ENCODE results near the gene ATP6V1F. TPM values are rescaled to one million over a fixed set of nuclear protein-coding genes. Genes with fewer than 3 reads are reported as not detected.
A peak's percentile ranks its signal among the peaks of the same experiment; 100 is the strongest.

Gene ATP6V1F
- total and polyA plus RNA-seq, 7 experiments from 2014 or later = 58.4 to 340 (median 101) TPM

DNA sequence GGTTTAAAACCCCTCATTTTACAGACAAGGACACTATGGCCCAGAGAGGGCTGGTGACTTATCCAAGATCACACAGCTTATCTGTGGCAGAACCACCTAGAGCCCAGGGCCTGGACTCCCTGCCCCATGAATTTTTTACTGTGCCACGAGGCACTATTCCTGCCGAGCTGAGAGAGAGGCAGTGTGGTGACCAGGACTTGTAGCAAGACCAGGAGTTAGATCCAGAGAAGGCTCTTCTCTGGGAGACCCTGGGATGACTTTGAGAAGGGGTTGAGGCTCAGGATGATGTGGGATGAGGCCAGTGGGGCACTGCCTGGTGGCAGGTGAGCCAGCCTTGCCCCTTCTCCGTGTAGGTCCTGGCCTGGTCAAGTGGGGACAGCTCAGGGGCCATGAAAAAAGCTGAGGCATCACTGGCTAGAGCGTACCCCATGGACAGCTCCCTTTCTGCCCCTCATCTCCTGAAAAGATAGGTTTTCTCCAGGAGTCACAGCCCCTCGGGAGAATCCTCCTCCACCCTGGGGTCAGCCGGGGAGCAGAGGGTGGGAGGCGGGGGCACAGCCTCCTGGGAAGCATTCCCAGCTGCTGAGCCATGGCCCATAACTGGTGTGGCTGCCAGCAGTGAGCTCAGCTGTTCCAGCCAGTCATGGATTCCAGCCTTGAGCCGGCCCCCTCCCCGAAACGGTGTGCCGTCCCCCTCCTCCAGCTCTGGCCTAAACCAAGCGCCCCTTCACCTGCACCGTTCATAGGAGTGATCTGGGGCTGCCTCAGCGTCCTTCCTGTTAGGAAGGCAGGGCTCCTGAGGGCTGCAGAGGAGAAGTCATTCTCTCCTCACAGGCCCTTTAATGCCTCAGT, 26.6 kb upstream of the ATP6V1F start:
- no peak overlapping the region for H3K4me3 Mint-ChIP-seq
- intact Hi-C loops (cut with micrococcal nuclease) = no loop called here
- peaks cover 0 to 27% (median 0%) of the 10 kb centered on the region in 5 donors for H3K27me3 Mint-ChIP-seq
- H3K36me3 Mint-ChIP-seq = no peaks in the 10 kb centered on the region
- CTCF ChIA-PET = no interaction called here
- POLR2A ChIA-PET = no interaction called here
- ATAC-seq = no peak
- no peaks in the 10 kb centered on the region for H3K36me3 ChIP-seq (ENCODE audit: control insufficient read depth in 2 of 3, insufficient read depth in 3 of 3, low read length in 3 of 3)
- no peak overlapping the region for H3K27ac Mint-ChIP-seq
- peaks cover 0 to 4% (median 0%) of the 10 kb centered on the region in 7 donors for H3K4me1 Mint-ChIP-seq
- H3K27me3 ChIP-seq (ENCODE audit: control insufficient read depth in 2 of 2, insufficient read depth in 2 of 2, low read length in 2 of 2) = no peaks in the 10 kb centered on the region
- DNase-seq = no peak
- H3K27ac ChIP-seq (ENCODE audit: low read depth, low read length) = no peak overlapping the region
- no peak overlapping the region for H3K4me3 ChIP-seq (ENCODE audit: low read length)
- H3K4me1 ChIP-seq (ENCODE audit: control insufficient read depth in 2 of 2, insufficient read depth in 2 of 2, low read length in 2 of 2) = no peaks in the 10 kb centered on the region
- no peaks in the 10 kb centered on the region for H3K9me3 ChIP-seq (ENCODE audit: control insufficient read depth in 2 of 3, low read length in 3 of 3)
- no peaks in the 10 kb centered on the region for H3K9me3 Mint-ChIP-seq

DNA sequence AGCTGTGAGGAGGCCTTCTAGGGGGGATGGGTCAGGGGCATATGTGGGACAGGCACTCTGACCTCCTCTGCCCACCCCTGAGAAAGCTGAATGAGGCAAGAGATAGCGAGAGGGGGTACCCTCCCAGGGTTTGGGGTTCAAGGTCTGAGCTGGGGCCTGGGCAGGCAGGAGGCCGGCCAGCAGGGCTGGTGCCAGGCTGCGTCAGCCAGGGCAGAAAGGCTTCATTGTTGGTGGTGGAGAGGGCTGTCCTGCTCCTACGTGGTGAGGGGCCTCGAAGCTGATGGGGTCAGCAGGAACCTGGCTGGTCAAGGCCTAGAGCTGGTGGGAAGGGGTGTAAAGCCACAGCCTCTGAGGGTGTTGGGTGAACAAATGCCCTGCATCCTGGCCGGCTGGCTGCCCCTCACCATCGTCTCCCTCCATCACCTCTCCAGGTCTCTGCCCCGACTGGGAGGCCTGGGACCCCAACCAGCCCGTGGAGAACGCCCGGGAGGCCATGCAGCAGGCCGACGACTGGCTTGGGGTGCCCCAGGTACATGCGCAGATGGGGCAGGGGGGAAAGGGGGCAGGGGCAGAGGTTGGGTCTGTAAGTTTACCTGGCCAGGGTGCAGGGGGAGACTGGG, 25.8 kb upstream of the ATP6V1F start:
- H3K27me3 Mint-ChIP-seq = peaks cover 0 to 19% (median 0%) of the 10 kb centered on the region in 5 donors
- no peaks in the 10 kb centered on the region for H3K4me1 Mint-ChIP-seq
- Histone ChIP-seq H3K27ac (ENCODE audit: low read depth, low read length) (no peak overlapping the region), H3K4me3 (ENCODE audit: low read length) (no peak overlapping the region), H3K27me3 (ENCODE audit: control insufficient read depth in 2 of 2, insufficient read depth in 2 of 2, low read length in 2 of 2) (no peaks in the 10 kb centered on the region), H3K9me3 (ENCODE audit: control insufficient read depth in 2 of 3, low read length in 3 of 3) (no peaks in the 10 kb centered on the region), H3K36me3 (ENCODE audit: control insufficient read depth in 2 of 3, insufficient read depth in 3 of 3, low read length in 3 of 3) (no peaks in the 10 kb centered on the region), H3K4me1 (ENCODE audit: control insufficient read depth in 2 of 2, insufficient read depth in 2 of 2, low read length in 2 of 2) (no peaks in the 10 kb centered on the region)
- intact Hi-C loops (cut with micrococcal nuclease) = no loop called here
- H3K36me3 Mint-ChIP-seq = no peaks in the 10 kb centered on the region
- ATAC-seq (no peak), DNase-seq (no peak)
- H3K4me3 Mint-ChIP-seq = no peak overlapping the region
- CTCF ChIA-PET = no interaction called here
- no peaks in the 10 kb centered on the region for H3K9me3 Mint-ChIP-seq
- no peak overlapping the region for H3K27ac Mint-ChIP-seq
- POLR2A ChIA-PET = no interaction called here

DNA sequence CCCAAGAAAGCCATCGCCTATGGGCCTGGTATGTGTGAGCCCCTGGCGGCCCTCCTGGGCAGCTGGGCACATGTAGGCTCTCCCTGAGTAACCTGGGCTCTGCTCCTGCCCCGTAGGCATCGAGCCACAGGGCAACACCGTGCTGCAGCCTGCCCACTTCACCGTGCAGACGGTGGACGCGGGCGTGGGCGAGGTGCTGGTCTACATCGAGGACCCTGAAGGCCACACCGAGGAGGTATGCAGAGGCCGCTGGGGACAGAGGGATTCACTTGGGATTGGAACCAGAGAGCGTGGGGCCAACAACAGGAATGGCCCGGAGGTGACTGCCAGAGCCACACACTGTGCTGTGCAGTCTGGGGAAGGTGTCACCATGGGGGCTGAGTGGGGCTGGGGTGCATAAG, 25.1 kb upstream of the ATP6V1F start:
- H3K4me1 Mint-ChIP-seq = peaks cover 0 to 2% (median 0%) of the 10 kb centered on the region in 7 donors
- intact Hi-C loops (cut with micrococcal nuclease) = no loop called here
- H3K9me3 Mint-ChIP-seq = no peaks in the 10 kb centered on the region
- no peaks in the 10 kb centered on the region for H3K36me3 ChIP-seq (ENCODE audit: control insufficient read depth in 2 of 3, insufficient read depth in 3 of 3, low read length in 3 of 3)
- H3K27ac Mint-ChIP-seq = peak overlapping the region in 1 of 9 donors; percentile 47
- no peaks in the 10 kb centered on the region for H3K27me3 ChIP-seq (ENCODE audit: control insufficient read depth in 2 of 2, insufficient read depth in 2 of 2, low read length in 2 of 2)
- H3K9me3 ChIP-seq (ENCODE audit: control insufficient read depth in 2 of 3, low read length in 3 of 3) = no peaks in the 10 kb centered on the region
- no peaks in the 10 kb centered on the region for H3K4me1 ChIP-seq (ENCODE audit: control insufficient read depth in 2 of 2, insufficient read depth in 2 of 2, low read length in 2 of 2)
- no peak for DNase-seq
- peaks cover 0 to 14% (median 0%) of the 10 kb centered on the region in 5 donors for H3K27me3 Mint-ChIP-seq
- ATAC-seq = no peak
- no peak overlapping the region for H3K27ac ChIP-seq (ENCODE audit: low read depth, low read length)
- POLR2A ChIA-PET = no interaction called here
- no peak overlapping the region for H3K4me3 ChIP-seq (ENCODE audit: low read length)
- H3K36me3 Mint-ChIP-seq = no peaks in the 10 kb centered on the region
- CTCF ChIA-PET = no interaction called here
- H3K4me3 Mint-ChIP-seq = no peak overlapping the region

DNA sequence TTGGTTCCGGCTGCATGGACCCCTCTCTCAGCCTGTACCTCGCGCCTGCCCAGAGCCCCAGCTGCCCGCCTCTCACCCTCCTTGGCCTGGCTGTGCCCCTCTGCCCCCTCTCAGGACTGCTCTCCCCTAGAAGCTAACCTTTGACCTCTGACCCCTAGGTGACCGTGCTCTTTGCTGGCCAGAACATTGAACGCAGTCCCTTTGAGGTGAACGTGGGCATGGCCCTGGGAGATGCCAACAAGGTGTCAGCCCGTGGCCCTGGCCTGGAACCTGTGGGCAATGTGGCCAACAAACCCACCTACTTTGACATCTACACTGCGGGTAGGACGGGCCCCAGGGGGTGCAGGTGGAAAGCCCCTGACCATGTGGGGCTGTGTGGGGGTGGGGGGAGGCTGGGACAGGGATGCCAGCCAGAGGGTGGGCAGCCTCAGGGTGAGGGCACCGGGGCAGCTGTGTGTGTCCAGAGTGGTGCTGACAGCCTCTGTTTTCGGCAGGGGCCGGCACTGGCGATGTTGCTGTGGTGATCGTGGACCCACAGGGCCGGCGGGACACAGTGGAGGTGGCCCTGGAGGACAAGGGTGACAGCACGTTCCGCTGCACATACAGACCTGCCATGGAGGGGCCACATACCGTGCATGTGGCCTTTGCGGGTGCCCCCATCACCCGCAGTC, 24.4 kb upstream of the ATP6V1F start:
- Histone ChIP-seq H3K9me3 (ENCODE audit: control insufficient read depth in 2 of 3, low read length in 3 of 3) (no peaks in the 10 kb centered on the region), H3K27ac (ENCODE audit: low read depth, low read length) (no peak overlapping the region), H3K27me3 (ENCODE audit: control insufficient read depth in 2 of 2, insufficient read depth in 2 of 2, low read length in 2 of 2) (no peaks in the 10 kb centered on the region), H3K4me3 (ENCODE audit: low read length) (no peak overlapping the region), H3K4me1 (ENCODE audit: control insufficient read depth in 2 of 2, insufficient read depth in 2 of 2, low read length in 2 of 2) (no peaks in the 10 kb centered on the region), H3K36me3 (ENCODE audit: control insufficient read depth in 2 of 3, insufficient read depth in 3 of 3, low read length in 3 of 3) (no peaks in the 10 kb centered on the region)
- peak overlapping the region in 1 of 9 donors; percentile 47 for H3K27ac Mint-ChIP-seq
- H3K4me3 Mint-ChIP-seq = no peak overlapping the region
- H3K4me1 Mint-ChIP-seq = peaks cover 0 to 2% (median 0%) of the 10 kb centered on the region in 7 donors
- DNase-seq (no peak), ATAC-seq (no peak)
- H3K36me3 Mint-ChIP-seq = no peaks in the 10 kb centered on the region
- no peaks in the 10 kb centered on the region for H3K9me3 Mint-ChIP-seq
- intact Hi-C loops (cut with micrococcal nuclease) = no loop called here
- peaks cover 0 to 12% (median 0%) of the 10 kb centered on the region in 5 donors for H3K27me3 Mint-ChIP-seq
- POLR2A ChIA-PET = no interaction called here
- CTCF ChIA-PET = no interaction called here

DNA sequence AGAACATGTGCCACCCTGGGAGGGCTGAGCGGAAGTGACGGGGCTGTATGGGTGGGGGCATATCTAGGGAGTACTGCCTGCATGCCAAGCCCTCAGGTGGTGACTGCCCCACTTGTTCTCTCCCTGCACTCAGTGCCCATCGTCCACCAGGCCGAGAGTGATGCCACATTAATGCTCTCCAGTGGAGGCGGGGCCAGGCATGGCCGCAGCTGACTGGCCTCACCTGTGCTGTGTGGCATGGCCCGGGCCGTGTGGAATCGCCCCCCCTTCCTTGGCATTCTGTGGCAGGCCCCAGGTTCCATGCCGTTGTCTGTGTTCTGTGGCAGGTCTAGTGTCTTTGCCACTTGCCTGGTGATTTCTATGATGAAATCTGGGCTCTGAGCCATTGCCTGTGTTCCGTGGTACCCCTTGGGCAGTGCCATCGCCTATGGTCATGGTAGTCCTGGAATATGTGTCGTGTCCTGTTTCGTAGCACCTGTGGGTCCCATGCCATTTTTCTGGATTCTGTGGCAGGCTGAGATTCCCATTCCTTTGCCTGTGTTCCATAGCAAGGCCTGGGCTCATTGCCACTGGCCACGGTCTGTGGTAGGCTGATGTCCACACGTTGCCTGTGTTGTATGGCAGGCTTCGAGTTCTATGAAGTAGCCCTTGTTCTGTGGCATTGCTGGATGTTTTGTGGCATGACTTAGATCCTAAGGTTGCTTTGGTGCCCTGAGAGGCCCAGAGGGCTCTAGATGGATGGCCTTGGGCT, 23.5 kb upstream of the ATP6V1F start:
- ATAC-seq (no peak), DNase-seq (no peak)
- no peak overlapping the region for H3K4me3 ChIP-seq (ENCODE audit: low read length)
- ChIA-PET POLR2A (no interaction called here), CTCF (no interaction called here)
- no peaks in the 10 kb centered on the region for H3K4me1 ChIP-seq (ENCODE audit: control insufficient read depth in 2 of 2, insufficient read depth in 2 of 2, low read length in 2 of 2)
- Mint-ChIP-seq H3K4me1 (peaks cover 0 to 2% (median 0%) of the 10 kb centered on the region in 7 donors), H3K9me3 (no peaks in the 10 kb centered on the region), H3K36me3 (no peaks in the 10 kb centered on the region), H3K27me3 (peaks cover 0 to 6% (median 0%) of the 10 kb centered on the region in 5 donors), H3K27ac (no peak overlapping the region), H3K4me3 (no peak overlapping the region)
- no peaks in the 10 kb centered on the region for H3K9me3 ChIP-seq (ENCODE audit: control insufficient read depth in 2 of 3, low read length in 3 of 3)
- intact Hi-C loops (cut with micrococcal nuclease) = no loop called here
- H3K36me3 ChIP-seq (ENCODE audit: control insufficient read depth in 2 of 3, insufficient read depth in 3 of 3, low read length in 3 of 3) = no peaks in the 10 kb centered on the region
- no peak overlapping the region for H3K27ac ChIP-seq (ENCODE audit: low read depth, low read length)
- H3K27me3 ChIP-seq (ENCODE audit: control insufficient read depth in 2 of 2, insufficient read depth in 2 of 2, low read length in 2 of 2) = no peaks in the 10 kb centered on the region

DNA sequence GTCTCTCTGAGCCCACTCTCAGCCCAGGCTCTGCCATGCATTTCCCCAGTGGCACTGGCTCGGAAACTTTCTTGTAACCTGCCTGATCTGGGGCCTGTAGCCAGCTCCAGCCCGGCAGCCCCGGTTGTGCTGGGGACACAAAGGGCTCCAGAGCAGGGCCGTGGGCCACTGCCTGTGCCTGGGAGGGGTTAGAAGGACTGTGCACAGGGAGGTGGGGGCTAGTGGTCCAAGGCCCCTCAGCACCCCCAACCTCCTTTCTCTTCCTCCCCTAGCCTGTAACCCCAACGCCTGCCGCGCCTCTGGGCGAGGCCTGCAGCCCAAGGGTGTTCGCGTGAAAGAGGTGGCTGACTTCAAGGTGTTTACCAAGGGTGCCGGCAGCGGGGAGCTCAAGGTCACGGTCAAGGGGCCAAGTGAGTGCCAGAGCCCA, 22.9 kb upstream of the ATP6V1F start:
- CTCF ChIA-PET = interaction anchor here (0.6 kb wide), 1 partner anchor 91 kb away, joined by 3 read pairs; no protein-coding TSS in a partner anchor
- POLR2A ChIA-PET = no interaction called here

More for the DNA sequence above, 22.9 kb upstream of the ATP6V1F start:
- intact Hi-C loops (cut with micrococcal nuclease) = loop anchor here in 1 of 2 donors (5.0 kb wide), 1 partner anchor 47 kb away; the partner anchor contains the start of gene CCDC136
- Mint-ChIP-seq H3K9me3 (no peaks in the 10 kb centered on the region), H3K4me1 (peaks cover 0 to 2% (median 0%) of the 10 kb centered on the region in 7 donors), H3K27ac (no peak overlapping the region), H3K27me3 (peaks cover 0 to under 1% (median 0%) of the 10 kb centered on the region in 5 donors), H3K4me3 (no peak overlapping the region), H3K36me3 (no peaks in the 10 kb centered on the region)
- DNase-seq (no peak), ATAC-seq (no peak)
- Histone ChIP-seq H3K4me1 (ENCODE audit: control insufficient read depth in 2 of 2, insufficient read depth in 2 of 2, low read length in 2 of 2) (no peaks in the 10 kb centered on the region), H3K4me3 (ENCODE audit: low read length) (no peak overlapping the region), H3K9me3 (ENCODE audit: control insufficient read depth in 2 of 3, low read length in 3 of 3) (no peaks in the 10 kb centered on the region), H3K27ac (ENCODE audit: low read depth, low read length) (no peak overlapping the region), H3K36me3 (ENCODE audit: control insufficient read depth in 2 of 3, insufficient read depth in 3 of 3, low read length in 3 of 3) (no peaks in the 10 kb centered on the region), H3K27me3 (ENCODE audit: control insufficient read depth in 2 of 2, insufficient read depth in 2 of 2, low read length in 2 of 2) (no peaks in the 10 kb centered on the region)

All from naive thymus-derived CD4-positive, alpha-beta T cell (primary cell).